K562 treated with DMSO at 1 percent for 48 hours (cell line): ENCODE measurements around the gene BTF3L4. TPM values are rescaled to one million over a fixed set of nuclear protein-coding genes. Genes with fewer than 3 reads are reported as not detected.

Experiments
- total RNA-seq: library from RNA; unstranded; fragments of 300-600 nt; gene quantifications from 2 replicates; pipeline ENCODE4 v1.2.3, GENCODE V29; 2022; ENCODE audit warnings: low replicate concordance; ENCODE audit errors: extremely low read depth

The BTF3L4 gene
- not detected in 2 replicates for total RNA-seq

GRCh38 chr1:52056163-52056936 lies at the start of gene BTF3L4:
TSS of gene BTF3L4 (plus strand) at chr1:52056295. CDS start at chr1:52059848, 3,553 bp downstream.

DNA sequence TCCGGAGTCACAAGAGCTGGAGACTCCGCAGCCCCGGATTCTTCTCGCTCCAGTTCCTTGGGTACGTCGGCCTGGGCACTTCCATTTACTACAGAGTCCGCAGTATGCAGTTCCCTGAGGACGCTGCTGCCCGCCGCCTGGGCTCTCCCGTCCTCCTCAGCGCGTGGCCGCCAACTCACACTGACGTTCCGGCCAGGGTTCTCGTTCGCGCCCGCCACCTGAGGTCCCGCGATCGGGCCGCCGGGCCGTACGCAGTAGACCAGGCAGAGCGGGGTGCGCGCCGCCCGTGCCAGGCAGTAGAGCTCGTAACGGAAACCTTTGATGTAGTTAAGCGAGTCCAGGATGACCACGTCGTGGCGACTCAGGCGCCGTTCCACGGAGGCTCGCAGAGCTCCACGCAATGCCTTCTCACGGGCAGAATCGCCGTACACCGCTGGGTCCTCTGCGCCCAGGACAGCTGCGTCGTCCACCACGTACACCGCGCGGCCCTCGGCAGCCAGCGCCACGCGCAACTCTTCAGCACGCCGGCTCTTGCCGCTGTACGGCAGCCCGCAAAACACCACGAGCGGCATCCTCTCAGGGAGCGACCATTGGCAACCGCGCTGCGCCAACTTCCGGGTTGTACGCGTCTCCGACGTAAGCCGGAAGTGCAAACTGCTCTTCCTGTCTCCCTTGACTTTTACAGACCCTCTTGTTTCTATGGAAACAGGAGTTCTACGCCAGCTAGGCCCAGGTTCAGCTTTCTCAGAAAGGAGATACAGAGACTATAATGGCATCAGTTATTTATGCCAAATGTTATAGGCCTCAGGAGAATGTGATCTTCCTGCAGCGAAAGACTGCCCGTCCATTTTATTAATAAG lies 22.7 kb upstream of the BTF3L4 start, which contains the start of gene KTI12:
Gene KTI12, minus strand, starts transcription at position 621 of the 860 bp plus-strand sequence. Its CDS starts 49 bp downstream, at position 572.

DNA sequence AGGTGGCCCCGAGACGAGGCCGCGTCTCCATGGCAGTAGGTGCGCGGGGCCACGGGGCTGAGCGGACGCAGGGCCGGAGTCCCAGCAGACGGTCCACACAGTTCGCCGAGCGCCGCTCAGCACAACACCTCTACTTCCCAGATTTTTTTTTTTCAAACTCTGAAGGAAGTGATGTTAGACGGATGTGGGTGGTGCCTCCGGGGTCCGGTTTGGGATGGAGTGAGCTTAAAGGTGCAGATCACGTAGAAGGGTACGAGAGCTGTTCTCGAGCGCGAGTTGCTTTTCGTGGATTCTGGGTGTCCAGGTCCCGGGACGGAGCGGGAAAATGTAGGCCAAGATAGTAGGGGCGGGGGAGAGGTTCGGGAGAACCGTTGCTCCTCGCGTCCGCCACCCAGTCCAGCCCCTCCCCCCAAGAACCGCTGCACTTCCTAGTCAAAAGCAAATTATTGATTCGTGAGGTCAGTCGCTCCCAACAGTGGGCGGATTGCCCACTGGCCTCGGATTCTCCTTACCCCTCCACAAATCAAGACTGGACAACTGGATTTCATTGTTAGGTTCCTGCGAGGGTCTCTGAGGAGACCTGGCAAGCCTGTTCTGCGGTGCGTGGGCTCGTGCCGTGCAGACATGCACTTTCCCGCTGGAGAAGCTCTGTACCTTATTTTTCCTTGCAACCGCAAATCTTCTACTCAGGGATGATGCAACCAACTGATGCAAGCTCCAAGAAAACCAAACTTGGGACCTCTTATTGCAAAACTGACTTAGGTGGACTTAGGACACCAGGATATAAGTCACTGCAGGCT lies 829 bp upstream of the BTF3L4 start, which contains the start of gene TXNDC12:
Gene TXNDC12, minus strand, starts transcription at position 126 of the 800 bp plus-strand sequence. Its CDS starts 95 bp downstream, at position 31.

Other genes with a start within 250 kb of the BTF3L4 start
- gene NRDC, start 177.6 kb upstream of the BTF3L4 start, total RNA-seq: not detected in 2 replicates
- gene RAB3B, start 65.6 kb upstream of the BTF3L4 start, total RNA-seq: not detected in 2 replicates
- not detected in 2 replicates for gene KTI12, start 22.5 kb upstream of the BTF3L4 start, total RNA-seq
- gene TXNDC12, start 1.1 kb upstream of the BTF3L4 start, total RNA-seq: not detected in 2 replicates
- gene ZFYVE9, start 85.8 kb downstream of the BTF3L4 start, total RNA-seq: not detected in 2 replicates